GM12865 (cell line): ENCODE measurements around the gene PPIP5K2.
A peak's percentile ranks its signal among the peaks of the same experiment; 100 is the strongest.

Source experiments
- DNase-seq: peaks from one replicate; pipeline ENCODE4 v3.0.0; 2010; ENCODE audit warnings: low read depth
- H3K4me3 ChIP-seq: 2 replicates; pipeline ENCODE4 v1.5.1; 2011; ENCODE audit warnings: mild to moderate bottlenecking, low read depth, low read length, control low read depth
- CTCF ChIP-seq: IDR thresholded peaks from 2 replicates; pipeline ENCODE4 v1.5.1; 2011; ENCODE audit warnings: low read length, control low read depth, low read depth, inconsistent platforms; ENCODE audit not compliant: insufficient read depth; ENCODE audit errors: missing control alignments

Gene PPIP5K2

GRCh38 chr5:103120607-103121200 is 603 bp downstream of the PPIP5K2 start:
- DNase-seq = peak; percentile 38
- TF ChIP-seq CTCF = no peak

GRCh38 chr5:103122242-103122641 is 2.1 kb downstream of the PPIP5K2 start:
- peak overlapping the region; percentile 85 for H3K4me3 ChIP-seq
- no peak for TF ChIP-seq CTCF
- no peak for DNase-seq

More at GRCh38 chr5:103120607-103121200, 603 bp downstream of the PPIP5K2 start:
- H3K4me3 ChIP-seq = peak overlapping the region; percentile 85

GRCh38 chr5:103126557-103126956 is 6.5 kb downstream of the PPIP5K2 start:
- DNase-seq = no peak
- TF ChIP-seq CTCF = no peak
- no peak overlapping the region for H3K4me3 ChIP-seq

GRCh38 chr5:103127292-103127817 is 7.3 kb downstream of the PPIP5K2 start:
- H3K4me3 ChIP-seq = no peak overlapping the region
- TF ChIP-seq CTCF = no peak
- DNase-seq = no peak

GRCh38 chr5:103128202-103128601 is 8.1 kb downstream of the PPIP5K2 start:
- TF ChIP-seq CTCF = no peak
- no peak overlapping the region for H3K4me3 ChIP-seq
- DNase-seq = no peak

- DNase-seq = no peak
- no peak for TF ChIP-seq CTCF
- no peak overlapping the region for H3K4me3 ChIP-seq
Observed at GRCh38 chr5:103132684-103133083, 12.6 kb downstream of the PPIP5K2 start.

GRCh38 chr5:103133231-103133630 is 13.1 kb downstream of the PPIP5K2 start:
- no peak for TF ChIP-seq CTCF
- no peak for DNase-seq
- no peak overlapping the region for H3K4me3 ChIP-seq
